SK-N-SH (cell line): ENCODE results near the gene C2orf69. TPM values are rescaled to one million over a fixed set of nuclear protein-coding genes. Genes with fewer than 3 reads are reported as not detected.
A peak's percentile ranks its signal among the peaks of the same experiment; 100 is the strongest.

Experiments
- CTCF ChIA-PET: fragments of 300-600, 350-600 bp; formaldehyde crosslinking; extraction: SDS; loops from one replicate; lab custom pipeline; 2021; lab: Yijun Ruan, JAX
- POLR2A ChIA-PET: fragments of 350-600 bp; sonication (Branson Sonifier 250); formaldehyde crosslinking; extraction: SDS; loops from one replicate; lab custom pipeline; 2020; ENCODE audit warnings: antibody characterized with exemption, inconsistent platforms; lab: Yijun Ruan, JAX
- DNase-seq: peaks from one replicate; pipeline ENCODE4 v3.0.0; 2012
- H2AFZ ChIP-seq: fragments of 200-600 bp; sonication (generic); 2 replicates; pipeline ENCODE4 v1.8.1; 2016; ENCODE audit warnings: antibody characterized with exemption, mild to moderate bottlenecking, low read depth
- H3F3A ChIP-seq: fragments of 200-600 bp; sonication (generic); replicated peaks from 2 replicates; pipeline ENCODE3; 2016; ENCODE audit warnings: antibody characterized with exemption, mild to moderate bottlenecking; ENCODE audit not compliant: insufficient read depth
- H3K27ac ChIP-seq, 2 experiments: fragments of 200-500 bp in 1 of 2; fragments of 200-600 bp in 1 of 2; sonication (Bioruptor generic) in 1 of 2; sonication (generic), shearing (Covaris generic) in 1 of 2; 2 replicates each; pipeline versions ENCODE4 v1.5.1 to v1.6.1; 2014 to 2016; ENCODE audit warnings: low read depth in 2 of 2, inconsistent platforms in 1 of 2, low read length in 1 of 2, mild to moderate bottlenecking in 1 of 2, mixed read lengths in 1 of 2
- H3K27me3 ChIP-seq: fragments of 200-600 bp; sonication (generic), shearing (Covaris generic); 2 replicates; pipeline ENCODE4 v1.6.1; 2016; ENCODE audit warnings: mixed run types; ENCODE audit not compliant: insufficient read depth
- H3K36me3 ChIP-seq, 2 experiments: fragments of 200-500 bp in 1 of 2; fragments of 200-600 bp in 1 of 2; sonication (Bioruptor generic) in 1 of 2; sonication (generic) in 1 of 2; replicated peaks in 1 of 2; 2 replicates each; pipeline versions ENCODE3 to v1.5.1; 2014 to 2016; ENCODE audit warnings: low read length in 1 of 2, mild to moderate bottlenecking in 1 of 2; ENCODE audit not compliant: insufficient read depth in 2 of 2, control insufficient read depth in 1 of 2
- H3K4me1 ChIP-seq, 2 experiments: fragments of 200-500 bp in 1 of 2; fragments of 200-600 bp in 1 of 2; sonication (Bioruptor generic) in 1 of 2; sonication (generic), shearing (Covaris generic) in 1 of 2; 2 replicates each; pipeline versions ENCODE4 v1.5.1 to v1.6.1; 2014 to 2016; ENCODE audit warnings: low read depth in 1 of 2, low read length in 1 of 2, mixed run types in 1 of 2; ENCODE audit not compliant: insufficient read depth in 2 of 2, control insufficient read depth in 1 of 2
- H3K4me2 ChIP-seq: fragments of 200-600 bp; sonication (generic), shearing (Covaris generic); 2 replicates; pipeline ENCODE4 v1.6.1; 2017; ENCODE audit warnings: mixed run types
- H3K4me3 ChIP-seq, 2 experiments: fragments of 200-500 bp in 1 of 2; fragments of 200-600 bp in 1 of 2; sonication (Bioruptor generic) in 1 of 2; sonication (generic), shearing (Covaris generic) in 1 of 2; 2 replicates each; pipeline versions ENCODE4 v1.5.1 to v1.8.1; 2014 to 2016; ENCODE audit warnings: low read depth in 2 of 2, inconsistent platforms in 1 of 2, low read length in 1 of 2, mild to moderate bottlenecking in 1 of 2, mixed read lengths in 1 of 2, moderate library complexity in 1 of 2
- H3K79me2 ChIP-seq: fragments of 200-600 bp; sonication (generic); 2 replicates; pipeline ENCODE4 v1.8.1; 2017; ENCODE audit warnings: mild to moderate bottlenecking; ENCODE audit not compliant: insufficient read depth
- H3K9ac ChIP-seq: fragments of 200-600 bp; sonication (generic); 2 replicates; pipeline ENCODE4 v1.6.1; 2017; ENCODE audit warnings: mixed run types
- H3K9me2 ChIP-seq: fragments of 200-600 bp; sonication (generic); 2 replicates; pipeline ENCODE4 v1.6.1; 2017; ENCODE audit warnings: mixed run types
- H3K9me3 ChIP-seq: fragments of 200-600 bp; sonication (generic); 2 replicates; pipeline ENCODE4 v1.6.1; 2017; ENCODE audit warnings: mixed run types, mild to moderate bottlenecking, moderate library complexity
- H4K20me1 ChIP-seq: fragments of 200-600 bp; sonication (generic); 2 replicates; pipeline ENCODE4 v1.6.1; 2017; ENCODE audit warnings: mild to moderate bottlenecking, mixed run types; ENCODE audit not compliant: insufficient read depth
- EZH2phosphoT487 ChIP-seq: fragments of 200-600 bp; sonication (generic); IDR thresholded peaks from 2 replicates; pipeline ENCODE4 v1.6.1; 2017; ENCODE audit warnings: low read depth, mixed run types, mild to moderate bottlenecking, antibody characterized with exemption, moderate library complexity, borderline replicate concordance
- FOXJ3 ChIP-seq: sonication (generic); formaldehyde crosslinking; IDR thresholded peaks from 2 replicates; pipeline ENCODE4 v1.5.1; 2020; ENCODE audit warnings: mild to moderate bottlenecking, missing genetic modification reagents
- GABPA ChIP-seq: IDR thresholded peaks from 2 replicates; pipeline ENCODE4 v1.4.0; 2012; ENCODE audit warnings: low read depth, mild to moderate bottlenecking
- GATA2 ChIP-seq: sonication (generic); formaldehyde crosslinking; IDR thresholded peaks from 2 replicates; pipeline ENCODE4 v1.5.0; 2020; ENCODE audit warnings: mild to moderate bottlenecking, missing genetic modification reagents
- JUND ChIP-seq: IDR thresholded peaks from 2 replicates; pipeline ENCODE4 v1.4.0; 2012
- MEF2A ChIP-seq: IDR thresholded peaks from 2 replicates; pipeline ENCODE4 v1.4.0; 2012; ENCODE audit warnings: low read depth, borderline replicate concordance
- MXI1 ChIP-seq: IDR thresholded peaks from 2 replicates; pipeline ENCODE4 v1.6.1; 2012; ENCODE audit warnings: mild to moderate bottlenecking, low read depth, low read length, improper control_type of control experiment
- NRF1 ChIP-seq: IDR thresholded peaks from 2 replicates; pipeline ENCODE4 v1.6.1; 2012; ENCODE audit warnings: low read depth, mild to moderate bottlenecking, low read length
- POLR2AphosphoS5 ChIP-seq: IDR thresholded peaks from 2 replicates; pipeline ENCODE4 v1.6.1; 2012; ENCODE audit warnings: low read depth, low read length
- RAD21 ChIP-seq: IDR thresholded peaks from 2 replicates; pipeline ENCODE4 v1.6.1; 2012; ENCODE audit warnings: mild to moderate bottlenecking, low read length
- RCOR1 ChIP-seq: fragments of 150-350 bp; IDR thresholded peaks from 2 replicates; pipeline ENCODE4 v1.6.1; 2017; ENCODE audit warnings: antibody characterized with exemption, low read length
- RFX5 ChIP-seq: IDR thresholded peaks from 2 replicates; pipeline ENCODE4 v1.6.1; 2012; ENCODE audit warnings: mild to moderate bottlenecking, improper control_type of control experiment, low read length
- RXRA ChIP-seq: IDR thresholded peaks from 2 replicates; pipeline ENCODE4 v1.4.0; 2012; ENCODE audit warnings: low read depth, mild to moderate bottlenecking, borderline replicate concordance
- SMC3 ChIP-seq: IDR thresholded peaks from 2 replicates; pipeline ENCODE4 v1.6.1; 2012; ENCODE audit warnings: low read depth, low read length, improper control_type of control experiment
- TCF12 ChIP-seq: IDR thresholded peaks from 2 replicates; pipeline ENCODE4 v1.4.0; 2012
- TEAD4 ChIP-seq: IDR thresholded peaks from 2 replicates; pipeline ENCODE4 v1.4.0; 2012; ENCODE audit warnings: mild to moderate bottlenecking, borderline replicate concordance; ENCODE audit not compliant: insufficient read depth
- YY1 ChIP-seq: IDR thresholded peaks from 2 replicates; pipeline ENCODE4 v1.4.0; 2012; ENCODE audit warnings: low read depth, mild to moderate bottlenecking
- WGBS: methylation state at CpG from one replicate; pipeline ENCODE4 v1.1.6; 2017; ENCODE audit warnings: low lambda C conversion rate; 5-methylcytosine and 5-hydroxymethylcytosine counted together
- polyA plus RNA-seq, 3 experiments: library from polyadenylated mRNA; depleted of rRNA; stranded (reverse); fragments of >200 nt; gene quantifications; 2 replicates each; pipeline ENCODE4 v1.2.3, GENCODE V29; 2012
- TF ChIP-seq, protein P1 (sequence below): fragments of 200-600 bp; sonication (generic); IDR thresholded peaks from 2 replicates; pipeline ENCODE4 v1.6.1; 2017; ENCODE audit warnings: antibody characterized with exemption, mild to moderate bottlenecking, moderate library complexity
- TF ChIP-seq, protein P2 (sequence below): fragments of 150-350 bp; IDR thresholded peaks from 2 replicates; pipeline ENCODE4 v1.6.1; 2017; ENCODE audit warnings: antibody characterized with exemption, low read length, low read depth, borderline replicate concordance
- TF ChIP-seq, protein P3 (sequence below): IDR thresholded peaks from 2 replicates; pipeline ENCODE4 v1.6.1; 2012; ENCODE audit warnings: mild to moderate bottlenecking, low read depth, low read length, moderate library complexity

The C2orf69 gene
- polyA plus RNA-seq, 1 of the 3 experiments (the other 2 are of a cell fraction), result 1.8 TPM

GRCh38 chr2:199928226-199928625, 17.1 kb downstream of the C2orf69 start:
- Histone ChIP-seq H3K27me3 (no peaks in the 10 kb centered on the region), H3K9me2 (no peaks in the 10 kb centered on the region), H4K20me1 (no peaks in the 10 kb centered on the region), H3K27ac (no peak overlapping the region), H3K9me3 (no peaks in the 10 kb centered on the region), H3K4me3 (no peak overlapping the region), H3K4me1 (peaks cover under 1 to 16% of the 10 kb centered on the region in 2 experiments; a peak in 2 of 4 replicates), H3K36me3 (peaks cover 52 to 61% of the 10 kb centered on the region in 2 experiments), H2AFZ (no peak overlapping the region), H3K4me2 (no peak overlapping the region), H3K79me2 (peaks cover 64% of the 10 kb centered on the region), H3F3A (peaks cover 32% of the 10 kb centered on the region), H3K9ac (no peak overlapping the region)
- POLR2A ChIA-PET, result no interaction called here
- TF ChIP-seq MXI1 (no peak), POLR2AphosphoS5 (0 out of 2 replicates have a peak, but pooled peaks have one; percentile 14)
- CTCF ChIA-PET, result no interaction called here
- no peak for DNase-seq
- WGBS, result 59% methylated on average over 2 of the region's 2 CpGs

DNA sequence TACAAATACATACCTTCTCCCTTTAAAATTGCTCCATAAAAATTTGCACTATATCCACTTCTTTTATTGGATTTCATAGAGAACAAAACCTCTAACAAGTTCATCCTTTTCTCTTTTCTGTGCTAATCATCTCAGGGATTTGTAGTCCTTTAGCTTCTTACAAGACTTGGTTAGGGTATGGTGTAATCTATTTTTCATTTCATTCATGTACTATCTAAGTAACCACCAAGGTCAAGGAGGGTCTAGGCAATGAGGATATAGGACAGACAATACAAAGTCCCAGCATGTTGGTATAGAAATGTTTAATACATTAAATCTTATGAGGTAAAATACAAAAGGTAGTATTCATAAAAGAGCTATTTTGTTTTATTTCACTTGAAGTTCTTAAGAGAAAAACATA, 17.5 kb downstream of the C2orf69 start:
- CTCF ChIA-PET, result no interaction called here
- no peaks in the 10 kb centered on the region for H3K9me2 ChIP-seq
- H3K4me1 ChIP-seq, result peaks cover 0 to 20% of the 10 kb centered on the region in 2 experiments; a peak in 1 of 4 replicates
- no peak for TF ChIP-seq NRF1
- no peak for TF ChIP-seq GABPA
- no peak for TF ChIP-seq RCOR1
- TF ChIP-seq, protein P1, sequence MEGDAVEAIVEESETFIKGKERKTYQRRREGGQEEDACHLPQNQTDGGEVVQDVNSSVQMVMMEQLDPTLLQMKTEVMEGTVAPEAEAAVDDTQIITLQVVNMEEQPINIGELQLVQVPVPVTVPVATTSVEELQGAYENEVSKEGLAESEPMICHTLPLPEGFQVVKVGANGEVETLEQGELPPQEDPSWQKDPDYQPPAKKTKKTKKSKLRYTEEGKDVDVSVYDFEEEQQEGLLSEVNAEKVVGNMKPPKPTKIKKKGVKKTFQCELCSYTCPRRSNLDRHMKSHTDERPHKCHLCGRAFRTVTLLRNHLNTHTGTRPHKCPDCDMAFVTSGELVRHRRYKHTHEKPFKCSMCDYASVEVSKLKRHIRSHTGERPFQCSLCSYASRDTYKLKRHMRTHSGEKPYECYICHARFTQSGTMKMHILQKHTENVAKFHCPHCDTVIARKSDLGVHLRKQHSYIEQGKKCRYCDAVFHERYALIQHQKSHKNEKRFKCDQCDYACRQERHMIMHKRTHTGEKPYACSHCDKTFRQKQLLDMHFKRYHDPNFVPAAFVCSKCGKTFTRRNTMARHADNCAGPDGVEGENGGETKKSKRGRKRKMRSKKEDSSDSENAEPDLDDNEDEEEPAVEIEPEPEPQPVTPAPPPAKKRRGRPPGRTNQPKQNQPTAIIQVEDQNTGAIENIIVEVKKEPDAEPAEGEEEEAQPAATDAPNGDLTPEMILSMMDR, result no peak
- no peak for TF ChIP-seq RAD21
- TF ChIP-seq, protein P2, sequence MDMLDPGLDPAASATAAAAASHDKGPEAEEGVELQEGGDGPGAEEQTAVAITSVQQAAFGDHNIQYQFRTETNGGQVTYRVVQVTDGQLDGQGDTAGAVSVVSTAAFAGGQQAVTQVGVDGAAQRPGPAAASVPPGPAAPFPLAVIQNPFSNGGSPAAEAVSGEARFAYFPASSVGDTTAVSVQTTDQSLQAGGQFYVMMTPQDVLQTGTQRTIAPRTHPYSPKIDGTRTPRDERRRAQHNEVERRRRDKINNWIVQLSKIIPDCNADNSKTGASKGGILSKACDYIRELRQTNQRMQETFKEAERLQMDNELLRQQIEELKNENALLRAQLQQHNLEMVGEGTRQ, result no peak
- TF ChIP-seq, protein P3, sequence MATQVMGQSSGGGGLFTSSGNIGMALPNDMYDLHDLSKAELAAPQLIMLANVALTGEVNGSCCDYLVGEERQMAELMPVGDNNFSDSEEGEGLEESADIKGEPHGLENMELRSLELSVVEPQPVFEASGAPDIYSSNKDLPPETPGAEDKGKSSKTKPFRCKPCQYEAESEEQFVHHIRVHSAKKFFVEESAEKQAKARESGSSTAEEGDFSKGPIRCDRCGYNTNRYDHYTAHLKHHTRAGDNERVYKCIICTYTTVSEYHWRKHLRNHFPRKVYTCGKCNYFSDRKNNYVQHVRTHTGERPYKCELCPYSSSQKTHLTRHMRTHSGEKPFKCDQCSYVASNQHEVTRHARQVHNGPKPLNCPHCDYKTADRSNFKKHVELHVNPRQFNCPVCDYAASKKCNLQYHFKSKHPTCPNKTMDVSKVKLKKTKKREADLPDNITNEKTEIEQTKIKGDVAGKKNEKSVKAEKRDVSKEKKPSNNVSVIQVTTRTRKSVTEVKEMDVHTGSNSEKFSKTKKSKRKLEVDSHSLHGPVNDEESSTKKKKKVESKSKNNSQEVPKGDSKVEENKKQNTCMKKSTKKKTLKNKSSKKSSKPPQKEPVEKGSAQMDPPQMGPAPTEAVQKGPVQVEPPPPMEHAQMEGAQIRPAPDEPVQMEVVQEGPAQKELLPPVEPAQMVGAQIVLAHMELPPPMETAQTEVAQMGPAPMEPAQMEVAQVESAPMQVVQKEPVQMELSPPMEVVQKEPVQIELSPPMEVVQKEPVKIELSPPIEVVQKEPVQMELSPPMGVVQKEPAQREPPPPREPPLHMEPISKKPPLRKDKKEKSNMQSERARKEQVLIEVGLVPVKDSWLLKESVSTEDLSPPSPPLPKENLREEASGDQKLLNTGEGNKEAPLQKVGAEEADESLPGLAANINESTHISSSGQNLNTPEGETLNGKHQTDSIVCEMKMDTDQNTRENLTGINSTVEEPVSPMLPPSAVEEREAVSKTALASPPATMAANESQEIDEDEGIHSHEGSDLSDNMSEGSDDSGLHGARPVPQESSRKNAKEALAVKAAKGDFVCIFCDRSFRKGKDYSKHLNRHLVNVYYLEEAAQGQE, result no peak
- TF ChIP-seq JUND, result no peak
- TF ChIP-seq FOXJ3, result no peak
- no peak for TF ChIP-seq GATA2 (CRISPR knock-in tag)
- TF ChIP-seq MXI1, result no peak
- TF ChIP-seq EZH2phosphoT487, result no peak
- TF ChIP-seq MEF2A, result no peak
- no peak for TF ChIP-seq TCF12
- TF ChIP-seq RFX5, result no peak
- no peak for TF ChIP-seq TEAD4
- TF ChIP-seq YY1, result no peak
- no peak for TF ChIP-seq SMC3
- TF ChIP-seq RXRA, result no peak
- TF ChIP-seq, all 33 proteins: peak for 0
- no peak for DNase-seq
- Histone ChIP-seq H3K36me3 (peaks cover 56 to 65% of the 10 kb centered on the region in 2 experiments), H3K27me3 (no peaks in the 10 kb centered on the region), H3K4me3 (no peak overlapping the region), H3K27ac (no peak overlapping the region), H4K20me1 (no peaks in the 10 kb centered on the region), H3K79me2 (peaks cover 60% of the 10 kb centered on the region), H3K9ac (no peak overlapping the region), H3F3A (peaks cover 34% of the 10 kb centered on the region), H3K4me2 (no peak overlapping the region), H3K9me3 (no peaks in the 10 kb centered on the region), H2AFZ (no peak overlapping the region)
- POLR2A ChIA-PET, result no interaction called here
